T47D (cell line): ENCODE measurements around the gene MAST3.
A peak's percentile ranks its signal among the peaks of the same experiment; 100 is the strongest.

ENCODE experiments used
- DNase-seq, 2 experiments: peaks; one replicate each; pipeline versions ENCODE4 v3.0.0 to v3.0.0-alpha.2; 2011 to 2012; ENCODE audit warnings: low read depth in 1 of 2, low spot score in 1 of 2
- JUND ChIP-seq: IDR thresholded peaks from 2 replicates; pipeline ENCODE4 v1.6.1; 2012; ENCODE audit warnings: low read depth
- in situ Hi-C: cut with HindIII; loops from 2 replicates; pipeline ENCODE4 v1.10.0; 2016; ENCODE audit warnings: low sequenced_read_pairs, low pct_unique_long_range_greater_than_20kb

Gene MAST3

DNA sequence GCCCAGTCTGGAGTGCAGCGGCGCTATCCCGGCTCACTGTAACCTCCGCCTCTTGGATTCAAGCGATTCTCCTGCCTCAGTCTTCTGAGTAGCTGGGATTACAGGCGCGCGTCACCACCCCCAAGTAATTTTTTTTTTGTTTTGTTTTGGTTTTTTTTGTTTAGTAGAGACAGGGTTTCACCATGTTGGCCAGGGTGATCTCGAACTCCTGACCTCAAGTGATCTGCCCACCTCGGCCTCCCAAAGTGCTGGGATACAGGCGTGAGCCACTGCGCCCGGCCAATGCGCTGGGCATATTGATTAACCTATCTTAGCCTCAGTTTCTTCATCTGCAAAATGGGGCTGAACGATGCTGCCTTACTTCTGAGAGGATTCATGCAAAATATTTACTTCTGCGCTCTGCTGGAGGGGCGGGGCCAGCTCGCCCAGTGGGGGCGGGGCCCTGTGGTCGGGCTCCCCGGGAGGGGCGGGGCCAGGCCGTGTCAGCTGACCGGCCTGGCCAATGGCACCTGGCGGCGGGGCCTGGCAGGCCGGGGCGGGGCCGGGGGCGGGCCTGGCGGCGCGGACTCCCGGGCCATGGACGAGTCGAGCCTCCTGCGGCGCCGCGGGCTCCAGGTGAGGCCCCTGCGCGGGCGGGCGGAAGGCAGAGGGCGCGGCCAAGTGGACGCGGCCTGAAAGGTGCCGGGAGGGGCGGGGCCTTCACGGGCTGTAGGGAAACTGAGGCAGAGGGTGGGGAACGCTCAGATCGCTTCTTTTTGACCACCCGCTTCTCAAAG is at the start of gene MAST3:
Gene MAST3 (plus strand): TSS at position 562 of the 776 bp plus-strand sequence. CDS start 15 bp downstream, at position 577.
- no peak for TF ChIP-seq JUND
- peak; percentile 88 to 91 for DNase-seq
- in situ Hi-C loops = no loop called here

DNA sequence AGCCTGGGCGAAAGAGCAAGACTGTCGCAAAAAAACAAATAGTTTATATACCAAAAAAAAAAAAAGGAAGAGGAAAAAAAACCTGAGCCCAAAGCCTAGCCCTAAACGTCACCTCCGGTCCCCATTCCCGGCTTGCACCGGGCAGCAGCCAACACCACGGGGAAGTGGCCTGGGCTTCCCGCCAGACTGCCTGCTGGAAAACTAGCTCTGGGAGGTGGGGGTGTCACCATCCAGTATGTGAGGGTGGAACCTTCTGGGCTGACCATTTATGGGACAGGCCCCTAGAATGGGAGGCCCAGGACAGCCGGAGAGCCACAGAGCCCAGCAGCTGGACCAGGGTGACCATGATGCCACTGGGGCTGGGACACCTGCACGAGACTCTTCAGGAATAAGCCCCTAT is 48.2 kb upstream of the MAST3 start:
- in situ Hi-C loops = no loop called here
- TF ChIP-seq JUND = no peak
- no peak for DNase-seq

DNA sequence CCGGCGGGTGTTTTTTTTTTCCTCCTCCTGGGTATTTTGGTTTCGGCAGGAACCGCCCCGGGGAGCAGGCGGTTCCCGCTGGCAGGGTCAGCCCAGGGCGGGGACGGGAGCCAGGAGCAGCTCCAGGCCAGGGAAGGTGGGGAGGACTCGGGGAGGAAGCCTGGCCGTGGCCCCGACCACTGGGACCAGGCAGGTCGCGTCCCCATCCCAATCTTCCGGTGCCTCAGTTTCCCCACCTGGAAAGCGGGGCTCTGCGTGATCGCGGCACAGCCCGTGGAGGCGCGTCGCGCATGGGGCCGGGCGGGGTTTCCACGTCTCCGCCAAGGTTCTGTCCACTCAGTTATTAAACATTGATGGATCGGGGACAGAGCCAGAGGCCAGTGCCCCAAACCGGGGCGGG is 45.7 kb upstream of the MAST3 start:
- in situ Hi-C loops = no loop called here
- DNase-seq = no peak
- no peak for TF ChIP-seq JUND

DNA sequence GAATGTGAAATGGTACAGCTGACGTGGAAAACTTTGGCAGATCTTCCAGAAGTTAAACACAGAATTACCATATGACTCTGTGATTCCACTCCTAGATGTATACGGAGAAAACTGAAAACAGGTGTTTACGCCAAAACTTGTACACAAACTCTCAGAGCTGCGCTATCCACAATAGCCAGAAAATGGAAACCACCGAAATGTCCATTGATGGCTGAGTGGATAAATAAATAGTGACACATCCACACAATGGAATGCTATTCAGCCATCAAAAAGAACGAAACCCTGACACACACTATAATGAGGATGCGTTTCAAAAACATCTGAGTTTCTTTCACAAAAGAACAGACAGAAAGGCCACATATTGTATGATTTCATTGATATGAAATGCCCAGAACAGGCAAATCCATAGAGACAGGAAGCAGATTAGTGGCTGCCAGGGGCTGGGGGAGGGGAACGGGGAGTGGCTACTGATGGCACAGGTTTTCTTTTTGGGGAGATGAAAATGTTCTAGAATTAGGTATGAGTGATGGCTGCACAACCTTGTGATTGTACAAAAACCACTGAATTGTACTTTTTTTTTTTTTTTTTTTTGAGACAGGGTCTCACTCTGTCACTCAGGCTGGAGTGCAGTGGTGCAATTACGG is 43.9 kb upstream of the MAST3 start:
- no peak for DNase-seq
- in situ Hi-C loops = no loop called here
- no peak for TF ChIP-seq JUND

DNA sequence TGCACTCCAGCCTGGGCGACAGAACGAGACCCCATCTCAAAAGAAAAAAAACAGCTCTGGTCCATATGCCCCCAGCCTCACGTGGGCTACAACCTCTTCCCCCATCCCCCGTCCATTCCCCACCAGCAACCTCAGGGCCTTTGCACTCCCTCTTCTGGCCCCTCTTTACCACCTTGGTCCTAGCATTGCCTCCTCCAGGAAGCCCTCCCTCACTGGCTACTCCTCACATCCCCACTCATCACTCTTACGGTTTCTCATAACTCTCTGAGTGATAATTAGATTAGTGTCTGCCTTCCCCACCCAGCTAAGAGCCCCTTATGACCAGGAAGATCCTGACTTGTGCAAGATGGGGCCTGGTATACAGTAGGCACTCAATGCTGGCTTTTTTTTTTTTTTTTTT is 41.6 kb upstream of the MAST3 start:
- TF ChIP-seq JUND = no peak
- DNase-seq = no peak
- in situ Hi-C loops = no loop called here

DNA sequence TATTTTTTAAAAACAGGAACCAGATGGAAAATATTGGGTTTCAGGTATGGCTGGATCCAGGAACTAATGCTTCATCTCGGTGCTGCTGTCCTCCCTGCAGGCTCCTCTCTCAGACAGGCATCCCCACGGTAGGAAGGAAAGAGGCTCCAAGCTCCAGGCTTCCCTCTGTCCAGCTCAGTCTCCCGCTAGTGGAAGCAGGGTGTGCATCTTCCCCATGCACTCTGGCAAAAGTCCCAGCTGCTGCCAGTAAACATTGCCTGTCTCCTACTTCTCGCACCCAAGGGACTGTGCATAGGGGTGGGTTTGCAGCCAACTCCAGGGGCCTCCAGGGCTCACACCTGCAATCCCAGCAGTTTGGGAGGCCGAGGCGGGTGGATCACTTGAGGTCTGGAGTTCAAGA is 40.0 kb upstream of the MAST3 start:
- TF ChIP-seq JUND = no peak
- in situ Hi-C loops = no loop called here
- DNase-seq = no peak

DNA sequence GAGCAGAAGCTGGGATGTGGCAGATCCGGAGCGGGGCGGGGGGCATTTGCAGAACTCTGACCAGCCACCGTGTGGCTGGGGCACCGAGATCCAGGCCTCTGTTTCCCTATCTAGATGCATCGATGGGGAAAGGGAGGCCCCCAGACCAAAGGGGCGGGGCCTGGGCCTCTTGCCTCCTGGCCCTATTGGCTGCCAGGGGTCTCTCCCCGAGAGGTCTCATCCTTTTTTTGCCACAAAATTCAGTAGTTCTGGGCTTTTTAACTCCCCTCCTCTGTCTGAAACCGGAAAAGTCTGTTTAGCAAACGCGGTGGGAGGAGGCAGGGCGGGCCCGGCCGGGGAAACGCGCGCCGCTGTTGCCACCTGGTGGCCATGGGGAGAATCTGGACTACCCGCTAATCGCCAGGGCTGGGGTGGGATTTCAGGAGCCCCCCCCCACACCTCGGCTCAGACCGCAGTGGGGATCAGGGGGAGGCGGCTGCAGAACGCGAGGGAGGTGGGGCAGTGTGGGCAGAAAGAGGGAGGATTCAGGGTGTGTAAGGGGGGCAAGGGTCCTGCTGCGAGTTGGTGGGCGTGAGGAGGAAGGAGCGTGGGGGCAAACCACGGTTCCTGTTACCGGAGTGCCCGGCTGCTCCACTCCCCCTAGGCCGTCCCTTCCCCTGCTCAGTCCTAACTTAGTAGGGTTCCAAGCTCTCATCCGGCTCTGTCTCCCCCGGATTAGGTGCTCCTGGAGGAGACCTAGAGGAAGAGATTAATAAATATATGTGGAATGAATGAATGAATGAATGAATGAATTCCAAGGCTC is 39.2 kb upstream of the MAST3 start:
- in situ Hi-C loops = no loop called here
- DNase-seq = peak in 1 of 2 experiments; percentile 79
- no peak for TF ChIP-seq JUND

DNA sequence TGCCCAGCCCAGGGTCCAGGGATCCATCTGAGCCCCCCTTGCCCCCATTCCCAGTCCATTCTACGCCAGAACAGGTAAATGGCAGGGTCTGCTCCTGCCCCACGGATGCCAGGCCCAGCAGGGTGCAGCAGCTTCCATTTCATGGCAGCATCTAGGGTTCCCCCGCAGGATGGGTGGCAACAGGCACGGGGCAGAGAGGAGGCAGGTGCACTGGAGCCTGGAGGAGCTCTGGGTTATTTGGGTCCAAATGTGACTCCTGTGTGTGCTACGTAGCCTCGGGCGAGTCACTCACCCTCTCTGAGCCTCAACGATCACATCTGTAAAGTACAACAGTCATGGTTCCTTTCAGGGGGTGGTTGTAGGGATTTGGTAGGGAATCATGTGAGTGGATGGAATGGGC is 38.3 kb upstream of the MAST3 start:
- in situ Hi-C loops = no loop called here
- TF ChIP-seq JUND = no peak
- DNase-seq = no peak

DNA sequence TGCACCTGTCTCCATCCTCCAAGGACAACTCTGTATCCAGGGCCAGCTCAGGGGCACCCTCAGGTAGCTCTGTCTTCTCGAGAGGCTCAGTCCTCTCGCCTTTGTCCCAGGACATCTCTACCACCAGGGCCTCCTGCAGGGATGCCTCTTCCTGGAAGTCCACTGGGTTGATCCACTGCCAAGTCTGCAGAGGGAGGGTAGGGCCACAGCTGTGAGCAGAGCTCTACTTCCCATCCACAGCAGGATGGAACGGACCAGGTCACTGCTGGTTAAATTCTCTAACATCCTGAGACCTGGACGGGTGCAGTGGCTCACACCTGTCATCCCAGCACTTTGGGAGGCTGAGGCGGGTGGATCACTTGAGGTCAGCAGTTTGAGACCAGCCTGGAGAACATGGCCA is 37.7 kb upstream of the MAST3 start:
- in situ Hi-C loops = no loop called here
- DNase-seq = no peak

DNA sequence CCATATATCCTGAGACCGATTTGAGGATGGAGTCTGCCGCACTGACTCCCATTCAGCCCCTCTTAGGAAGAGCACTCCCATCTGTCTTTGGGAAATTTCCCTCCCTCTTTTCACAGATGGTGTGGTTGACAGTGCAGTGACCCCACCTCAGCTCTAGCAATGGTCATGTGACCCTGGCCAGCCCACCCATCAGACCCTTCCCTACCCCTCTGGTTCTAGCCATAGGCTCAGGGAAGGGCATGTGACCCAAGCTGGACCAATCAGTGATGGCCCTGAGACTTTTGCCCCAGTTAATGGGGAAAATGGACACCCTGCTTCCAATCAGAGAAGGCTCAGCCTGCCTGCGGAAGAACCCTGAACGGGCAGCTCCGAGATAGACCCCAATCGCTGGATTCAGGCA is 37.1 kb upstream of the MAST3 start:
- DNase-seq = no peak
- in situ Hi-C loops = no loop called here
- TF ChIP-seq JUND = no peak

More for the DNA sequence above, 37.7 kb upstream of the MAST3 start:
- no peak for TF ChIP-seq JUND

DNA sequence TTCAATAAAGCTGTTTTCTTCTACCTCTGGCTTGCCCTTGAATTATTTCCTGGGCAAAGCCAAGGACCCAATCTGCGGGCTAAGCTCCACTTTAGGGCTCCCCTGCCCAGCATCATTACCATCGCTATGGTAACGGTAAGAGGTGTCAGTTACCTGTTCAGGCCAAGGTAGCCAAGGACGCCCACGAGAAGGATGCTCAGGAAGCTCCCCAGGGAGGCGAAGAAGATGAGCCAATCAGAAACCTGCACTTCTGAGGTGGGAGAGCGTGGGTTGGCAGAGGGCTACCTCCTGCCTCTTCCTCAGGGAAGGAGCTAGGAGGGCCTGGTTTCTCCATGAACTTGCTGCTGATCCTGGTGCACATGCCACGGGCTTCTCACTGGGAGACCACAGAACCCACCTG is 35.5 kb upstream of the MAST3 start:
- DNase-seq = no peak
- in situ Hi-C loops = no loop called here
- no peak for TF ChIP-seq JUND

DNA sequence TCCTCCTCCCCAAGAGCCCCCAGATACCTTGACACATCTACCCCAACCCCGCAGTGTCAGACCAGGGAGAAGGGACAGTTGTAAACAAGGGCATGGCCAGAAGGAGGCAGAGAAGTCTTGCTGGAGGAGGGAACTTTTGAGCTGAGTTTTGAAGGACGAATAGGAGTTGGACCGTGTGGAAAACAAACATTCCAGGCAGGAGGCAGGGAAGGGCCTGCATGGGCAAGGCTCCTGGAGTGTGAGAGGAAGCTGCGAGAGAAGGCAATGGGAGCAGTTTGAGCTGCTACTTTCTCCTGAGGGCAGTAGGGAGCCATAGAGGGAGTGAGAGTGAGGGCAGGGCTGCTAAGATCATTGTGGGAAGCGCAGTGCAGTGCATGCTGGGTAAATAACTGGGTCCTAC is 34.1 kb upstream of the MAST3 start:
- TF ChIP-seq JUND = no peak
- peak in 1 of 2 experiments; percentile 28 for DNase-seq
- in situ Hi-C loops = no loop called here

DNA sequence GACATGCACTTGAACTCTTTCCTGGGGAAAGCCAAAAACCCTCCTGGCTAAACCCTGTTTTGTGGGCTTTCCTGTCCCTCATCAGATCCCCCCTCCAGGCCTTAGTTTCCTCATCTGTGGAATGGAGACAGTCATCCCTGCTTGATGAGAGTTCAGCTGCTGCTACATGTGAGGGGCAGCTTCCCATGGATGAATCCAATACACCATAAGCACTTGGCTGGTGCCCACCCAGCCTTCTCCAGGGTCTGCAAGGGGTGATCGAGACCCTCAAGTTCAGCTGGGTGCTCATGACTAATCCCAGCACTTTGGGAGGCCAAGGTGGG is 32.4 kb upstream of the MAST3 start:
- no peak for DNase-seq
- in situ Hi-C loops = no loop called here

More for the DNA sequence above, 32.4 kb upstream of the MAST3 start:
- TF ChIP-seq JUND = no peak
